Measurements from ENCODE around the gene ARPC2. TPM values are rescaled to one million over a fixed set of nuclear protein-coding genes. Genes with fewer than 3 reads are reported as not detected.
A peak's percentile ranks its signal among the peaks of the same experiment; 100 is the strongest.

The ARPC2 gene
- total and polyA plus RNA-seq, 8 donors, result 92.1 to 456 (median 256) TPM

GRCh38 chr2:218253232-218253625, 36.2 kb downstream of the ARPC2 start:
- Histone ChIP-seq H3K27ac (peak overlapping the region in 3 of 5 donors; percentile 10 to 38 (median 11)), H3K9me3 (no peaks in the 10 kb centered on the region), H3K36me3 (peaks cover 81 to 89% (median 88%) of the 10 kb centered on the region in 4 donors), H3K4me1 (peaks cover 0 to 25% (median 14%) of the 10 kb centered on the region in 4 donors), H3K4me3 (no peak overlapping the region), H3K27me3 (no peaks in the 10 kb centered on the region)
- no peak for TF ChIP-seq POLR2AphosphoS5 (IDR thresholded peaks at IDR 0.05)
- peak in 1 of 2 donors; percentile 1 for DNase-seq
- intact Hi-C loops (cut with DNase I; ENCODE audit: low total_unique reads), result no loop called here
- 74 to 80% (median 76%) methylated on average over 5 of the region's 5 CpGs for WGBS, 5 donors

- Histone ChIP-seq H3K27me3 (no peaks in the 10 kb centered on the region), H3K4me1 (peaks cover 22 to 47% (median 31%) of the 10 kb centered on the region in 4 donors), H3K9me3 (no peaks in the 10 kb centered on the region), H3K36me3 (peaks cover 59 to 67% (median 66%) of the 10 kb centered on the region in 4 donors), H3K27ac (peak overlapping the region in 1 of 5 donors; percentile 12), H3K4me3 (no peak overlapping the region)
- WGBS, 5 donors, result 67 to 86% (median 78%) methylated on average over 6 of the region's 6 CpGs
- intact Hi-C loops (cut with DNase I; ENCODE audit: low total_unique reads), result no loop called here
- no peak for DNase-seq
- no peak for TF ChIP-seq EP300 (IDR thresholded peaks at IDR 0.05)
- no peak for TF ChIP-seq CTCF (IDR thresholded peaks at IDR 0.05)
- TF ChIP-seq POLR2AphosphoS5 (IDR thresholded peaks at IDR 0.05), result no peak
Measured at GRCh38 chr2:218255446-218255845, 38.5 kb downstream of the ARPC2 start.

GRCh38 chr2:218256612-218257350, 39.8 kb downstream of the ARPC2 start:
- no peak for TF ChIP-seq EP300 (IDR thresholded peaks at IDR 0.05)
- no peak for DNase-seq
- Histone ChIP-seq H3K27me3 (no peaks in the 10 kb centered on the region), H3K36me3 (peaks cover 45 to 53% (median 53%) of the 10 kb centered on the region in 4 donors), H3K27ac (peak overlapping the region in 3 of 5 donors; percentile 86 to 89 (median 86)), H3K4me3 (no peak overlapping the region), H3K9me3 (no peaks in the 10 kb centered on the region), H3K4me1 (peaks cover 35 to 60% (median 44%) of the 10 kb centered on the region in 4 donors)
- WGBS, 5 donors, result 94% methylated on average over 13 of the region's 13 CpGs
- intact Hi-C loops (cut with DNase I; ENCODE audit: low total_unique reads), result no loop called here

- Histone ChIP-seq H3K9me3 (no peaks in the 10 kb centered on the region), H3K4me1 (peaks cover 43 to 62% (median 51%) of the 10 kb centered on the region in 4 donors), H3K27ac (peak overlapping the region; percentile 11 to 89 (median 86)), H3K4me3 (no peak overlapping the region), H3K27me3 (no peaks in the 10 kb centered on the region), H3K36me3 (peaks cover 38 to 47% (median 46%) of the 10 kb centered on the region in 4 donors)
- no peak for DNase-seq
- TF ChIP-seq POLR2A (IDR thresholded peaks at IDR 0.05), result no peak
- TF ChIP-seq CTCF (IDR thresholded peaks at IDR 0.05), result peak in 4 of 7 experiments; percentile 31 to 60 (median 39)
- no peak for TF ChIP-seq EP300 (IDR thresholded peaks at IDR 0.05)
- TF ChIP-seq POLR2AphosphoS5 (IDR thresholded peaks at IDR 0.05), result peak in 1 of 3 donors; percentile 28
- intact Hi-C loops (cut with DNase I; ENCODE audit: low total_unique reads), result no loop called here
- WGBS, 5 donors, result 49 to 70% (median 55%) methylated on average over 8 of the region's 8 CpGs
Measured at GRCh38 chr2:218257390-218257981, 40.5 kb downstream of the ARPC2 start.

- TF ChIP-seq EP300 (IDR thresholded peaks at IDR 0.05) (peak; percentile 31), POLR2AphosphoS5 (IDR thresholded peaks at IDR 0.05) (peak; percentile 55 to 84 (median 79)), CTCF (IDR thresholded peaks at IDR 0.05) (no peak), POLR2A (IDR thresholded peaks at IDR 0.05) (no peak)
- DNase-seq, result peak in 1 of 2 donors; percentile 86
- Histone ChIP-seq H3K9me3 (no peaks in the 10 kb centered on the region), H3K4me1 (peaks cover 59 to 78% (median 70%) of the 10 kb centered on the region in 4 donors), H3K27me3 (no peaks in the 10 kb centered on the region), H3K36me3 (peaks cover 20 to 47% (median 45%) of the 10 kb centered on the region in 4 donors), H3K27ac (peak overlapping the region; percentile 62 to 89 (median 86)), H3K4me3 (no peak overlapping the region)
- 37 to 53% (median 39%) methylated on average over 15 of the region's 15 CpGs for WGBS, 5 donors
- intact Hi-C loops (cut with DNase I; ENCODE audit: low total_unique reads), result no loop called here
Measured at GRCh38 chr2:218259099-218259961, 42.3 kb downstream of the ARPC2 start.

All from stomach (tissue), 9 donors.